GM15510 (cell line): ENCODE data around the gene PAEP.

Experiments used
- POLR2A ChIP-seq: IDR thresholded peaks from 3 replicates; pipeline ENCODE4 v1.6.1; 2011; ENCODE audit warnings: borderline replicate concordance; ENCODE audit not compliant: insufficient read length; ENCODE audit errors: extremely low read depth

The PAEP gene

GRCh38 chr9:135600296-135600817 is 38.8 kb downstream of the PAEP start:
- TF ChIP-seq POLR2A, result no peak

DNA sequence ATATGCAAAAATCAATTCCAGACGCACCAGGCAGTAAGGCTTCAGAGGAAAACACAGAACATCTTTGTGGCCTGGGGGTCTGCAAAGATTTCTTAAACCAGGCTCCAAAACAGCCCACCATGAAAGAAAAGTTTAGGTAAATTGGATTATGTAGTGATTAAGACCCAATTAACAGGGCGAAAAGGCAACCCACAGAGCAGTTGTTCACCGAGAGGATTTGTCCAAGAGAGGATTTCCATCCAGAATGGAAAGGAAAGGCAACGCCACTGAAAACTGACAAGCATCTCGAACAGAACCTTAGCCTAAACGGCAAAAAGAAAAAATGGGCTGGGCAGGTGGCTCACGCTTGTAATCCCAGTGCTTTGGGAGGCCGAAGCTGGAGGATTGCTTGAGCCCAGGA is 40.4 kb downstream of the PAEP start:
- TF ChIP-seq POLR2A, result no peak

GRCh38 chr9:135602789-135603481 is 41.4 kb downstream of the PAEP start:
- no peak for TF ChIP-seq POLR2A

DNA sequence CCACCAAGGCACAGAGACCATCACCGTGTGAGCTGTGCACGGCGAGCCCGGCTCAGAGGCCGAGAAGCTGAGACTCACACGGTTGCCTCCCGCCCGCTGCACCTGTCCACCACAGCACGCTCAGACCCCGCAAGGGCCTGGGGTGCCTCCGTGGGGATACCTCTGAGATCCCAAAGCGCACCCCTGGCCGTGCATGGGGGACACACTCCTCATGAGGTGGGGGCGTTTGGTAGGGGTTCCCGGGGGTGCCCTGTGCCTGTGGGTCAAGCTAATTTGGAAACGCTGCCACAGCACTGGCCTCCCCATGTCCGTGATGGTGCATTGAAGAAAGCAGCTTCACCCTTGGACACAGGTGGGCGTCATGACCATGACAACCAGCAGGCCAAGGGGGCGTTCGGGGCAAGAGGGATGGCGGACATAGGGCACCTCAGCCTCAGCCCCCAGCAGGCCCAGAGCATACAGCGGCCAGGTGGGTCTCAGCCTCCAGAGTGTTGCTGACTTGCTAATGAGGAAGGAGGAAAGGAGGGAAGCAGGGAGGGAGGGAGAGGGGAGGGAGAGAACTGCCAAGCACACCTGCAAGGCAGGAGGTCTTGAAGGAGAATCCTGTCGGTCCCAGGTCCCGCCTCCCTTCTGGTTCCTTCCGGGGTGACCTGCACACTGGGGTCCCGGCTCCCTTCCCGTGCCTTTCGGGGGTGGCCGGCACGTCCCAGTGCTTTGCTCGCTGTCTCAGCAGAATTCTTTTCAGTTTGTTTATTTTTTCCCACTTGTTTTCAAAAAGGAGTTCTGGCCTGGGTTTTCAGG is 43.1 kb downstream of the PAEP start:
- TF ChIP-seq POLR2A, result no peak

DNA sequence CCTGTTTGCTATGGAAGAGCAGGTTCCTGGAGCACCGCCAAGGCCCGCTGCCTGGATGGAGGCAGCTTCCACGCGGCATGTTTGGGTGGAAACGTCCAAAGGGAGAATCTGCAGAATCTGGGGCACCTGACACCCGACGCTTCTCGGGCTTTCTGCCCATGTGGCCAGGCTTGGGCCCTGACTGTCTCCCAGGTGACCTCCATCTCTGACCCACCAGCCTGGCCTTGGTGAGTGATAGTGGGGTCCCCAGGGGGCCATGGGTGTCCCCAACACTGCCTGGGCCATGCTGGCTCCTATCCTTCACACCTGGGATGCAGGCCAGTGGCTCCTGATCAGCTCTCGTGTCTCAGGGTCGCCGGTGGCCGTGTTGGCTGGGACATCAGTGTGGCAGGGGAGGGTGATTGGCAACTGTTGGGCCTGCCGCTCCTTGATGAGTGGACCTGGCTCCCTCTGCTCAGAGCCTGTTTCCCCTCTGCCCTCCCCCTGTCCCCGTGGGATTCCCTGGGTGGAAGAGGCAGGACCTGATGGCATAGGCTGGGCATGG is 43.8 kb downstream of the PAEP start:
- no peak for TF ChIP-seq POLR2A

DNA sequence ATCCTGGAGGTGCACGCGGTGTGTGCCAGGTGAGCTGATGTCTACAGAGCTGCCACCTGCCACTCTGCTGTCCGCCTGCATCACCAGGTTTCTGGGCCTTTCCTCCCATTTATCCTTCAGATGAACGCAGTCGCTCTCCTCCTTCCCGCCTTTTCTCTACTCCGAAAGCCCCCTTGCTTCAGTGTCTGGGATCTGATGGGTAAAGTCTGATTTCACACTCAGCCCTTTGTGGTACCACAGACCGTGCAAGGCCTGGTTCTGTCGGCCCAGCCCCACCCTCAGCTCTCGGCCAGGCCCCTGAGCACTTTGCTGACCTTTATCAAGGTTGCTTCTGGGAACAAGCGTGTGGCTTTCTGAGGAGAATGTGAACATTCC is 45.3 kb downstream of the PAEP start:
- TF ChIP-seq POLR2A, result no peak

GRCh38 chr9:135607401-135608293 is 46.1 kb downstream of the PAEP start:
- no peak for TF ChIP-seq POLR2A

DNA sequence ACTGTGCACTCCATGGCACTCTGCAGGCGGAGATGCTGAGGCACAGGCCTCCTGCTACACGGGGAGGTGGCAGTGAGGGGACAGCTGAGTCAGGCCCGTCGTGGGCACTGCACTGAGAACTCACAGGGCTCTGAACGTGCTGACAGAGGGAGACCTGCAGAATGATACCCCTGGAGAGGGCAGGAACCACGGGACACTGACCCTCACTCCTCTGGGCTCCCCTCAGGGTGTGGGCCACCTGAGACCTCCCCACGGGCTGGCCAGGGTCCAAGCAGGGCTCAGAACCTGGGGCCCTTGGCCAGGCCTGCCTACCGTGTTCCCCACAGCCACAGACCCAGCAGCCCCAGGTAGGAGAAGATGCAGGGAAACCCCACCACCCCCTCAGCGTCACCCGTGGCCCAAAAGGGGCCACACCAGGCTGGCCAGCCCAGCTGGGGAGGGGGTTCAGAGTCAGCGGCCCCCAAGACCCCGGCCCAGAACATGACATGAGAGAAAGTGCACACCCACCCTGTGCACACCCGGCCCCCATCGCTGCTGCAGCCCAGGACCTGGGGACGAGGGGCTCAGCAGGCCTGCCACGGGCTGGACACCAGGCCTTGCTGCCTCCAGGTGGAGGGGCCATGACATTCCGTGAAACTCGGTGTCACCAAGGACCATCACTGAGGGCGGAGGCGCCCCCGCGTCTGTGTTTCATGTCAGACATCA is 46.9 kb downstream of the PAEP start:
- TF ChIP-seq POLR2A, result no peak

- TF ChIP-seq POLR2A, result no peak
These were observed 47.4 kb downstream of the PAEP start for GRCh38 chr9:135608999-135609317.

GRCh38 chr9:135609366-135609955 is 47.9 kb downstream of the PAEP start:
- no peak for TF ChIP-seq POLR2A

GRCh38 chr9:135610290-135611141 is 49.0 kb downstream of the PAEP start:
- TF ChIP-seq POLR2A, result no peak

DNA sequence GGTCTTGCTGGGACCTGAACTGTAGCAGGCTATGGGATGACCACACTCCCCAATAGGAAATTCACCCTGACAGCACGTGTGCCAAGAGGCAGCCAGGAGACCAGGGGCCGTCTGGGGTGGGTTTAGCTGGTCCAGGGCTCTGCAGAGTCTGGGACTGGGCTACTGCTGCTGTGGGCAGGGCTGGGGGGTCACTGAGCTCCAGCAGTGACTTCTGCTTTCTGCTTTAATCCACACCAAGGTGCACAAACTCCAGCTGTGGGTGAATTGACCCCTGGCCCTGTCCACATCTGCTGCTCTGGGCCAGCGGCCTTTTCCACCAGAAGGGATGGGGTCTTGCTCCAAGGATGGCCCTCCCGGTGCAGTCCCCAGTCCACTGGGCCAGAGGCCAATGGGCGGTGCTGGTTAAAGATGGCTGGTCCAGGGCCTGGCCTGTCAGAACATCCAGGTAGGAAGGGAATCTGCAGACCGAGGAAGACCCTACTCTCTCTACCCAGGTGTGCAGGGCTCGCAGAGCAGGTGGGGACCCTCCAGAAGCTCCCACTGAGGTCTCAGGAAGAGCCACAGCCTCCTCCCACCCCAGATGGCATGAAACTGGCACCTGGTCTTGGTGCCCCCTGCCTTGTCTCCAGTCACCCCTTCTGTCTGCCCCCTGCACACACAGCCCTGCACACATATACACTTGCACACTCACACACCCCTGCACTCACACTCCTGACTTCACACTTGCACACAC is 49.8 kb downstream of the PAEP start:
- no peak for TF ChIP-seq POLR2A
